K562 (cell line): ENCODE data around the gene BRD3OS. TPM values are rescaled to one million over a fixed set of nuclear protein-coding genes. Genes with fewer than 3 reads are reported as not detected.

Source experiments
- C11orf30 ChIP-seq: fragments of 450-650 bp; IDR thresholded peaks from 2 replicates; pipeline ENCODE4 v1.6.1; 2016; ENCODE audit warnings: low read depth, mild to moderate bottlenecking
- FOXA3 ChIP-seq, 2 experiments: fragments of 450-650 bp in 1 of 2; sonication (generic) in 1 of 2; formaldehyde crosslinking; IDR thresholded peaks in 1 of 2; conservative IDR thresholded peaks in 1 of 2; 2 replicates each; pipeline versions ENCODE4 v1.4.0 to v1.8.0; 2020 to 2022; ENCODE audit warnings: mild to moderate bottlenecking in 2 of 2, missing genetic modification reagents in 1 of 2
- FOXP4 ChIP-seq: sonication (generic); formaldehyde crosslinking; IDR thresholded peaks from 2 replicates; pipeline ENCODE4 v1.8.0; 2022; ENCODE audit warnings: mild to moderate bottlenecking, missing genetic modification reagents, borderline replicate concordance
- LCOR ChIP-seq: sonication (generic); formaldehyde crosslinking; IDR thresholded peaks from 2 replicates; pipeline ENCODE4 v1.8.0; 2022; ENCODE audit warnings: mild to moderate bottlenecking, missing genetic modification reagents
- NCOA2 ChIP-seq, 2 experiments: fragments of 450-650 bp; IDR thresholded peaks; 2 replicates each; pipeline ENCODE4 v1.6.1; 2018; ENCODE audit warnings: mild to moderate bottlenecking in 2 of 2, moderate library complexity in 1 of 2; ENCODE audit not compliant: partially characterized antibody in 2 of 2
- SP2 ChIP-seq: IDR thresholded peaks from 2 replicates; pipeline ENCODE4 v1.6.1; 2011; ENCODE audit warnings: mild to moderate bottlenecking, low read depth, low read length, moderate library complexity; ENCODE audit not compliant: poor library complexity, severe bottlenecking; ENCODE audit errors: extremely low read depth
- ZBED1 ChIP-seq: IDR thresholded peaks from 2 replicates; pipeline ENCODE4 v1.6.1; 2014
- ZNF133 ChIP-seq: fragments of 250-450 bp; sonication (Bioruptor Pico); IDR thresholded peaks from 2 replicates; pipeline ENCODE4 v1.4.0; 2020; ENCODE audit warnings: mild to moderate bottlenecking
- ZNF318 ChIP-seq, 2 experiments: fragments of 450-650 bp; IDR thresholded peaks; 2 replicates each; pipeline ENCODE4 v1.6.1; 2016; ENCODE audit warnings: mild to moderate bottlenecking in 2 of 2, borderline replicate concordance in 1 of 2, low read depth in 1 of 2, moderate library complexity in 1 of 2
- ZNF695 ChIP-seq: fragments of 450-650 bp; formaldehyde crosslinking; IDR thresholded peaks from 2 replicates; pipeline ENCODE4 v1.4.0; 2020; ENCODE audit warnings: mild to moderate bottlenecking, moderate library complexity
- polyA plus RNA-seq, 8 experiments: library from polyadenylated mRNA; depleted of rRNA in 4 of 8; stranded (reverse) in 5 of 8; unstranded in 3 of 8; fragments of >200 nt; fragmentation: Nextera tagmentation in 2 of 8; fragmentation: Illumina TruSeq in 1 of 8; extraction: Ambion mirVana in 2 of 8; extraction: Trizol in 1 of 8; gene quantifications; 2 replicates each; pipeline versions ENCODE4 v1.2.1 to v1.2.3, GENCODE V29; 2011 to 2014; ENCODE audit warnings: inconsistent platforms in 1 of 8, missing spikeins in 1 of 8
- total RNA-seq, 7 experiments: library from RNA; depleted of rRNA in 6 of 7; stranded (reverse); fragments of >200 nt in 6 of 7; fragmentation: Illumina TruSeq in 2 of 7; extraction: Trizol in 2 of 7; gene quantifications; 2 replicates each; pipeline versions ENCODE4 v1.2.1 to v1.2.3, GENCODE V29; 2011 to 2021; ENCODE audit warnings: low replicate concordance in 1 of 7

BRD3OS gene
- total and polyA plus RNA-seq, 9 of the 15 experiments (the other 6 are each of a cell fraction or from before 2014, with no cell fraction given): 1.1 to 8.7 (median 5.9) TPM

DNA sequence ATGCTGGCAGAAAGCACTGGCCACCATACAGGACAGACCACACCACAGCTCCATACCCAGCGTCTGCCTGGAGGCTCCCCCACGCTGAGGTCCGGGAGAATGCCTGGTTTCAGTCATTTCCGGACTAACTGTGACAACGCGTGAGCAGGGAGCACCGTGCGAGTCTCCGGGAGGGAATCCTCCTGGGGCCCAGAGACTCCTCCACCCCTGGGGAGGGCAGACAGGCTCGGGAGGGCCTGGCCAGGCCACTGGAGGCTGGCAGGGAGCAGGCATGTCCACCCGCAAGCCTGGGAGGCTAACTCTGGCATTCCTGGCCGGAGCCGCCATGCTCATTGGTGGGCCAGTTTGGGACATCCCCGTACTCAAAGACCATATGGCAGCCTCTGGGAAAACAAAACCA lies 6.5 kb downstream of the BRD3OS start (continued):
- no peak for TF ChIP-seq FOXA3 (CRISPR knock-in tag; conservative IDR thresholded peaks at IDR 0.05 in 1 of 2, IDR thresholded peaks at IDR 0.05 in 1 of 2)
- TF ChIP-seq SP2: no peak
- TF ChIP-seq ZNF133 (CRISPR knock-in tag): no peak
- no peak for TF ChIP-seq LCOR
- no peak for TF ChIP-seq NCOA2 (IDR thresholded peaks at IDR 0.05; ENCODE audit: partially characterized antibody in 2 of 2)
- TF ChIP-seq ZNF318 (IDR thresholded peaks at IDR 0.05; ENCODE audit: borderline replicate concordance in 1 of 2, low read depth in 1 of 2): no peak
- no peak for TF ChIP-seq ZBED1
- TF ChIP-seq ZNF695 (CRISPR knock-in tag): no peak
- no peak for TF ChIP-seq FOXP4
- no peak for TF ChIP-seq C11orf30
- TF ChIP-seq, all 486 proteins: peak for 0
